Keratinocyte (primary cell): ENCODE results near the gene TUBB4B. TPM values are rescaled to one million over a fixed set of nuclear protein-coding genes. Genes with fewer than 3 reads are reported as not detected.

Experiments
- DNase-seq: peaks from one replicate; pipeline ENCODE4 v3.0.0-alpha.2; 2011; ENCODE audit warnings: low read depth, missing footprints, low spot score
- FAIRE-seq: peaks from 2 replicates; lab custom pipeline; 2011; peaks lifted over from hg19 to GRCh38; lab: Jason Lieb, UNC
- H2AFZ ChIP-seq: 2 replicates; pipeline ENCODE4 v1.6.0; 2012; ENCODE audit warnings: low read length, control low read depth, inconsistent platforms; ENCODE audit not compliant: control insufficient read depth
- H3K27ac ChIP-seq: 2 replicates; pipeline ENCODE4 v1.5.1; 2011; ENCODE audit warnings: low read length; ENCODE audit not compliant: control insufficient read depth, insufficient read depth
- H3K27me3 ChIP-seq: 3 replicates; pipeline ENCODE4 v1.6.0; 2011; ENCODE audit warnings: low read length; ENCODE audit not compliant: control insufficient read depth, insufficient read depth; ENCODE audit errors: extremely low read depth
- H3K36me3 ChIP-seq, 2 experiments: 2 replicates in 1 of 2; 3 replicates in 1 of 2; pipeline ENCODE4 v1.5.1; 2011; ENCODE audit warnings: low read length in 2 of 2, mild to moderate bottlenecking in 1 of 2; ENCODE audit not compliant: control insufficient read depth in 2 of 2, insufficient read depth in 2 of 2; ENCODE audit errors: extremely low read depth in 1 of 2
- H3K4me1 ChIP-seq: 3 replicates; pipeline ENCODE4 v1.5.1; 2011; ENCODE audit warnings: low read length; ENCODE audit not compliant: control insufficient read depth, insufficient read depth; ENCODE audit errors: extremely low read depth
- H3K4me2 ChIP-seq: 3 replicates; pipeline ENCODE4 v1.6.0; 2011; ENCODE audit warnings: low read depth, low read length; ENCODE audit not compliant: control insufficient read depth, insufficient read depth; ENCODE audit errors: extremely low read depth
- H3K4me3 ChIP-seq, 3 experiments: fragments of 200-600 bp in 1 of 3; sonication (generic) in 1 of 3; 2 replicates in 2 of 3; 3 replicates in 1 of 3; pipeline ENCODE4 v1.5.1; 2011 to 2016; ENCODE audit warnings: low read length in 3 of 3, mild to moderate bottlenecking in 3 of 3, control low read depth in 2 of 3, inconsistent platforms in 1 of 3, low read depth in 1 of 3, mixed read lengths in 1 of 3, mixed run types in 1 of 3, moderate library complexity in 1 of 3; ENCODE audit not compliant: control insufficient read depth in 2 of 3, insufficient read depth in 2 of 3; ENCODE audit errors: extremely low read depth in 1 of 3
- H3K79me2 ChIP-seq: 2 replicates; pipeline ENCODE4 v1.6.0; 2012; ENCODE audit warnings: low read length; ENCODE audit not compliant: control insufficient read depth, insufficient read depth
- H3K9ac ChIP-seq: 3 replicates; pipeline ENCODE4 v1.6.0; 2011; ENCODE audit warnings: low read length; ENCODE audit not compliant: control insufficient read depth, insufficient read depth; ENCODE audit errors: extremely low read depth
- H3K9me1 ChIP-seq: 3 replicates; pipeline ENCODE4 v1.6.0; 2011; ENCODE audit warnings: low read length; ENCODE audit not compliant: control insufficient read depth, insufficient read depth; ENCODE audit errors: extremely low read depth
- H3K9me3 ChIP-seq: 2 replicates; pipeline ENCODE4 v1.5.1; 2012; ENCODE audit warnings: low read depth, low read length; ENCODE audit not compliant: control insufficient read depth
- H4K20me1 ChIP-seq: 3 replicates; pipeline ENCODE4 v1.6.0; 2011; ENCODE audit warnings: low read length; ENCODE audit not compliant: control insufficient read depth, insufficient read depth; ENCODE audit errors: extremely low read depth
- CTCF ChIP-seq, 3 experiments: IDR thresholded peaks in 1 of 3; conservative IDR thresholded peaks in 1 of 3; optimal IDR thresholded peaks in 1 of 3; 2 replicates in 2 of 3; 3 replicates in 1 of 3; pipeline versions ENCODE3 to v1.5.1; 2011; ENCODE audit warnings: low read length in 3 of 3, mild to moderate bottlenecking in 3 of 3, moderate library complexity in 2 of 3, control low read depth in 1 of 3, inconsistent platforms in 1 of 3; ENCODE audit not compliant: insufficient read depth in 2 of 3; ENCODE audit errors: extremely low read depth in 1 of 3
- EZH2 ChIP-seq: IDR thresholded peaks from one replicate; pipeline ENCODE4 v1.6.1; 2012; ENCODE audit warnings: inconsistent platforms, mild to moderate bottlenecking, low read length, moderate library complexity
- dilution Hi-C: fragments of 300-500 bp; cut with MboI; formaldehyde crosslinking; loops from one replicate; pipeline ENCODE4 v1.7.0; 2020; ENCODE audit warnings: low sequenced_read_pairs; ENCODE audit not compliant: extremely low pct_ligation_motif_present
- polyA plus RNA-seq, 5 experiments: library from polyadenylated mRNA; depleted of rRNA in 3 of 5; stranded (reverse) in 3 of 5; stranded (forward) in 1 of 5; unstranded in 1 of 5; fragments of >200 nt; gene quantifications; 1 replicate in 1 of 5; 2 replicates in 3 of 5; 3 replicates in 1 of 5; pipeline versions ENCODE4 v1.2.1 to v1.2.3, GENCODE V29; 2011 to 2012; ENCODE audit warnings: missing spikeins in 2 of 5, low read depth in 1 of 5, low replicate concordance in 1 of 5

The TUBB4B gene
- polyA plus RNA-seq, 1 donor (not counting 4 experiments of a cell fraction or from before 2014, with no cell fraction given): 440 TPM

- H3K27me3 ChIP-seq: no peaks in the 10 kb centered on the region
- FAIRE-seq (no peak), DNase-seq (no peak)
- peaks cover 39% of the 10 kb centered on the region for H3K4me1 ChIP-seq
- peaks cover 41% of the 10 kb centered on the region for H3K79me2 ChIP-seq
- dilution Hi-C loops: no loop called here
- H4K20me1 ChIP-seq: peaks cover 2% of the 10 kb centered on the region
- H3K9ac ChIP-seq: peak overlapping the region; percentile 77
- peak overlapping the region; percentile 64 to 81 (median 71) for H3K4me3 ChIP-seq
- H2AFZ ChIP-seq: peak overlapping the region; percentile 71
- peak overlapping the region; percentile 93 for H3K4me2 ChIP-seq
- no peaks in the 10 kb centered on the region for H3K9me1 ChIP-seq
- TF ChIP-seq CTCF (optimal IDR thresholded peaks at IDR 0.05 in 1 of 3, IDR thresholded peaks at IDR 0.05 in 1 of 3, conservative IDR thresholded peaks at IDR 0.05 in 1 of 3; ENCODE audit: extremely low read depth in 1 of 3, insufficient read depth in 2 of 3, low read length in 3 of 3) (no peak), EZH2 (no peak)
- H3K36me3 ChIP-seq: no peaks in the 10 kb centered on the region
- peak overlapping the region; percentile 47 for H3K27ac ChIP-seq
- no peaks in the 10 kb centered on the region for H3K9me3 ChIP-seq
Observed at GRCh38 chr9:137201205-137201868, 39.8 kb upstream of the TUBB4B start.

- H3K4me1 ChIP-seq: peaks cover 42% of the 10 kb centered on the region
- H3K4me3 ChIP-seq: no peak overlapping the region
- no peaks in the 10 kb centered on the region for H4K20me1 ChIP-seq
- H3K9ac ChIP-seq: no peak overlapping the region
- no peak overlapping the region for H3K4me2 ChIP-seq
- H3K9me3 ChIP-seq: no peaks in the 10 kb centered on the region
- no peak overlapping the region for H3K27ac ChIP-seq
- dilution Hi-C loops: no loop called here
- FAIRE-seq (no peak), DNase-seq (no peak)
- no peak overlapping the region for H2AFZ ChIP-seq
- peaks cover 53% of the 10 kb centered on the region for H3K79me2 ChIP-seq
- H3K9me1 ChIP-seq: no peaks in the 10 kb centered on the region
- no peaks in the 10 kb centered on the region for H3K27me3 ChIP-seq
- H3K36me3 ChIP-seq: peaks cover 0 to 3% of the 10 kb centered on the region in 2 experiments
- no peak for TF ChIP-seq EZH2
- TF ChIP-seq CTCF (optimal IDR thresholded peaks at IDR 0.05 in 1 of 3, IDR thresholded peaks at IDR 0.05 in 1 of 3, conservative IDR thresholded peaks at IDR 0.05 in 1 of 3; ENCODE audit: extremely low read depth in 1 of 3, insufficient read depth in 2 of 3, low read length in 3 of 3): no peak
Observed at GRCh38 chr9:137202966-137203365, 38.1 kb upstream of the TUBB4B start.
